ENCODE measurements around the gene DDI2.

The DDI2 gene

DNA sequence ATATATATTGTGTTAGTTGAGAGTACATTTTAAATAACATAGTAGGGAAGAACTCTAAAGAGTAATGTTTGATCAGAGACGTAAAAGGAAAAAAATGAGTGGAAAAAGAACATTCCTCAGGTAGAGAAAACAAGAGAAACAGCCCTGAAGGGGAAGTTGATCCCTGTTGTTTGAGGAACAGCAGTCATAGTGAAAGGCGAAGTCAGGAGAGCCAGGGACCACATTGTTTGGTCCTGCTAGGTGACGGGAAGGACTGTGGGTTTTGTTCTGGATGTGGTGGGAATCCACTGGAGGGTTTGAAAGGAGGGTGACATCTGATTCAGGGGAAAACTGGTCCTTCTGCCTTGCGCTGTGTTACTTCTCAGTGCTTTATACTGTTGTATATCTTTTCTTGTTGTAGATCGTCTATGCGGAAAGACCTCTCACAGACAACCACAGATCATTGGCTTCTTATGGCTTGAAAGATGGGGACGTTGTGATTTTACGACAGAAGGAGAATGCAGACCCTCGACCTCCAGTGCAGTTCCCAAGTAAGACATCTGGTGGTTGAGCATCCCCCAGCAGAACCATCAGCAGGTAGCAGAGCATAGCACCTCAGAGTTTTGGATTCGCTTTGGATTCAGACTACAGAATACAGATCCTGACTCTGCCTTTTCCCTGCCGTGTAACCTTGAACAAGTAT is 9.2 kb downstream of the DDI2 start:
- H3K4me3 ChIP-seq (ENCODE audit: control insufficient read depth, low read depth, low read length), result no peak overlapping the region
- no peak for TF ChIP-seq CTCF (IDR thresholded peaks at IDR 0.05; ENCODE audit: control insufficient read depth, insufficient read depth, low read depth, low read length, missing control alignments)
- DNase-seq (ENCODE audit: low read depth), result no peak

DNA sequence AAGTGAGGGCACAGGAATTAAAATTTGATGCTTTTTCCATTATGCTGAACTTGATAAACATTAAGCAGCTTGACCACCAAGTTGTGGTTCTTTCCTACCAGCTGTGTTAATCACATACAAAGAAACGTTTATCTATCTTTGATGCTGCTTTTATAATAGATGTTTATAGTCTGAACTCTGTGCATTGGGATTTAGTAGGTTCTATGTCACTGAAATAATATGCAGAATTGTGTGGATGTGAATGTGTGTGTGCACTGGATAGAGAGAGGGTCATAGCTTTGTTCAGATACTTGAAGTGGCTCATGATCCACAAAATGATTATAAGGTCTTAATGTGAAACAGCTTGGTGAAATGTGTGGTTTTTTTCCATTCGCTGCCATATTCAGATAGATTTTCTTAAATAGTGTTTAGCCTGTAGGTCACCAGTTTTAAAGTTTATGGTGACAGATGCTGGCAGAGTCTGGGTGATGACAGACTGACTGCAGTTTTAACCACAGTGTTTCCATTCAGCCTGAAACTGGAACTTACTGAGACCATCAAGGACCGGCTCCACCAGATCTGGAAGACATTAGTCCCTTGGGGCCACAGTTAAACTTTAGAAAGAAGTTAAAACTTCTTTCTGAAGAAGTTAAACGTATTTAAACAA is 10.2 kb downstream of the DDI2 start:
- no peak for DNase-seq (ENCODE audit: low read depth)
- H3K4me3 ChIP-seq (ENCODE audit: control insufficient read depth, low read depth, low read length), result no peak overlapping the region
- no peak for TF ChIP-seq CTCF (IDR thresholded peaks at IDR 0.05; ENCODE audit: control insufficient read depth, insufficient read depth, low read depth, low read length, missing control alignments)

- H3K4me3 ChIP-seq (ENCODE audit: control insufficient read depth, low read depth, low read length), result no peak overlapping the region
- no peak for DNase-seq (ENCODE audit: low read depth)
- no peak for TF ChIP-seq CTCF (IDR thresholded peaks at IDR 0.05; ENCODE audit: control insufficient read depth, insufficient read depth, low read depth, low read length, missing control alignments)
Observed at GRCh38 chr1:15628003-15628402, 10.7 kb downstream of the DDI2 start.

GRCh38 chr1:15633756-15634420 is 16.6 kb downstream of the DDI2 start:
- TF ChIP-seq CTCF (IDR thresholded peaks at IDR 0.05; ENCODE audit: control insufficient read depth, insufficient read depth, low read depth, low read length, missing control alignments), result no peak
- DNase-seq (ENCODE audit: low read depth), result no peak
- H3K4me3 ChIP-seq (ENCODE audit: control insufficient read depth, low read depth, low read length), result no peak overlapping the region

DNA sequence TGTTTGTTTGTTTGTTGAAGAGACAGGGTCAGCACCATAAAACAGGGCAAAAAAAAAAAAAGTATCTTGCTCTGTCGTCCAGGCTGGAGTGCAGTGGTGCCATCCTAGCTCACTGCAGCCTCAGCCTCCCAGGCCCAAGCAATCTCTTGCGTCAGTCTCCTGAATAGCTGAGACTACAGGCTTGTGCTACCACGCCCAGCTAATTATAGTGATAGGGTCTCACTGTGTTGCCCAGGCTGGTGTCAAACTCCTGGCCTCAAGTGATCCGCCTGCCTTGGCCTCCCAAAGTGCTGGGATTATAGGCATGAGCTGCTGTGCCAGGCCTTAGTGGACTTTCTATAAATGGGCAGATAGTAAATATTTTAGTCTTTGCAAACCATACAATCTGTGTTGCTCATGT is 19.2 kb downstream of the DDI2 start:
- H3K4me3 ChIP-seq (ENCODE audit: control insufficient read depth, low read depth, low read length), result no peak overlapping the region
- DNase-seq (ENCODE audit: low read depth), result no peak
- TF ChIP-seq CTCF (IDR thresholded peaks at IDR 0.05; ENCODE audit: control insufficient read depth, insufficient read depth, low read depth, low read length, missing control alignments), result no peak

DNA sequence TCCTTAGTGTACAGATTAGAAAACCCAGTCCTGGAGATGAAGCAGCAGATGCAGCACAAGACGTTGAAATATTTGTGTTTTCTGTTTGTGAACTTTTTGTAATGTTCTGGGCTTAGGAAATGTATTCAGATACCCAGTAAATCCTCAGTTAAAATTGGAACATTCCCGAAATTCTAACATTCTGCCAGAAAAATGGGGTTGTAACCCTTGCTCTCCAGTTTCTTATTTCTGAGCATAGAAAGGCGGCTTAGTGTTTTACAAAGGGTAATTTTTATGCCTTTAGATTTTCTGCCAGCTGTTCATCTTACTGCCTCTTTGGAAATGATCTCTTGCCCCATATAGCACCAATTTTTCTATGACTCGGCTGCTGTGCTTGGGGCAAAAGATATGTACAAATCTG is 20.6 kb downstream of the DDI2 start:
- no peak for TF ChIP-seq CTCF (IDR thresholded peaks at IDR 0.05; ENCODE audit: control insufficient read depth, insufficient read depth, low read depth, low read length, missing control alignments)
- no peak overlapping the region for H3K4me3 ChIP-seq (ENCODE audit: control insufficient read depth, low read depth, low read length)
- no peak for DNase-seq (ENCODE audit: low read depth)
